H1 (cell line): ENCODE data around the gene TP53BP1.

Experiments used
- BACH1 ChIP-seq: IDR thresholded peaks from 2 replicates; pipeline ENCODE4 v1.6.1; 2012; ENCODE audit warnings: low read length, improper control_type of control experiment
- CBX5 ChIP-seq: fragments of 300-800, 300-1000 bp; sonication (generic); IDR thresholded peaks from 2 replicates; pipeline ENCODE4 v1.7.1; 2016; ENCODE audit warnings: antibody characterized with exemption, low read length, low read depth
- CEBPB ChIP-seq: IDR thresholded peaks from 2 replicates; pipeline ENCODE4 v1.6.1; 2012; ENCODE audit warnings: low read depth, low read length
- GABPA ChIP-seq: IDR thresholded peaks from 2 replicates; pipeline ENCODE4 v1.6.1; 2011; ENCODE audit warnings: mild to moderate bottlenecking, low read length, moderate library complexity, borderline replicate concordance; ENCODE audit not compliant: insufficient read depth
- JUN ChIP-seq: IDR thresholded peaks from 2 replicates; pipeline ENCODE4 v1.6.1; 2011; ENCODE audit warnings: low read depth, mild to moderate bottlenecking, improper control_type of control experiment, low read length
- MAFK ChIP-seq: IDR thresholded peaks from 2 replicates; pipeline ENCODE4 v1.6.1; 2012; ENCODE audit warnings: low read depth, mild to moderate bottlenecking, improper control_type of control experiment, low read length
- POLR2A ChIP-seq, 2 experiments: IDR thresholded peaks; 1 replicate in 1 of 2; 2 replicates in 1 of 2; pipeline ENCODE4 v1.6.1; 2011; ENCODE audit warnings: low read depth in 2 of 2, low read length in 2 of 2, mild to moderate bottlenecking in 2 of 2; ENCODE audit errors: control extremely low read depth in 1 of 2
- POLR2AphosphoS5 ChIP-seq: IDR thresholded peaks from 2 replicates; pipeline ENCODE4 v1.6.1; 2011; ENCODE audit warnings: low read depth, low read length
- SAP30 ChIP-seq: fragments of 300-600 bp; sonication (generic); IDR thresholded peaks from 2 replicates; pipeline ENCODE4 v1.7.1; 2012; ENCODE audit warnings: low read length, moderate library complexity, mild to moderate bottlenecking, inconsistent platforms; ENCODE audit not compliant: insufficient read depth, insufficient replicate concordance
- SIN3A ChIP-seq, 2 experiments: IDR thresholded peaks in 1 of 2; conservative IDR thresholded peaks in 1 of 2; 2 replicates each; pipeline ENCODE4 v1.6.1; 2011 to 2012; ENCODE audit warnings: low read length in 2 of 2, improper control_type of control experiment in 1 of 2, low read depth in 1 of 2, mild to moderate bottlenecking in 1 of 2
- SP1 ChIP-seq: IDR thresholded peaks from 2 replicates; pipeline ENCODE4 v1.6.1; 2011; ENCODE audit warnings: low read depth, low read length
- TF ChIP-seq, protein P1 (sequence below), 3 experiments: IDR thresholded peaks; 1 replicate in 2 of 3; 2 replicates in 1 of 3; pipeline versions ENCODE4 v1.5.1 to v1.6.1; 2011; ENCODE audit warnings: low read length in 3 of 3, mild to moderate bottlenecking in 3 of 3, inconsistent platforms in 2 of 3, low read depth in 1 of 3, moderate library complexity in 1 of 3; ENCODE audit not compliant: insufficient read depth in 1 of 3; ENCODE audit errors: control extremely low read depth in 1 of 3
- TF ChIP-seq, protein P2 (sequence below): IDR thresholded peaks from 2 replicates; pipeline ENCODE4 v1.6.1; 2012; ENCODE audit warnings: low read length, inconsistent platforms
- TF ChIP-seq, protein P3 (sequence below): IDR thresholded peaks from 2 replicates; pipeline ENCODE4 v1.6.1; 2011; ENCODE audit warnings: low read length, improper control_type of control experiment

DNA sequence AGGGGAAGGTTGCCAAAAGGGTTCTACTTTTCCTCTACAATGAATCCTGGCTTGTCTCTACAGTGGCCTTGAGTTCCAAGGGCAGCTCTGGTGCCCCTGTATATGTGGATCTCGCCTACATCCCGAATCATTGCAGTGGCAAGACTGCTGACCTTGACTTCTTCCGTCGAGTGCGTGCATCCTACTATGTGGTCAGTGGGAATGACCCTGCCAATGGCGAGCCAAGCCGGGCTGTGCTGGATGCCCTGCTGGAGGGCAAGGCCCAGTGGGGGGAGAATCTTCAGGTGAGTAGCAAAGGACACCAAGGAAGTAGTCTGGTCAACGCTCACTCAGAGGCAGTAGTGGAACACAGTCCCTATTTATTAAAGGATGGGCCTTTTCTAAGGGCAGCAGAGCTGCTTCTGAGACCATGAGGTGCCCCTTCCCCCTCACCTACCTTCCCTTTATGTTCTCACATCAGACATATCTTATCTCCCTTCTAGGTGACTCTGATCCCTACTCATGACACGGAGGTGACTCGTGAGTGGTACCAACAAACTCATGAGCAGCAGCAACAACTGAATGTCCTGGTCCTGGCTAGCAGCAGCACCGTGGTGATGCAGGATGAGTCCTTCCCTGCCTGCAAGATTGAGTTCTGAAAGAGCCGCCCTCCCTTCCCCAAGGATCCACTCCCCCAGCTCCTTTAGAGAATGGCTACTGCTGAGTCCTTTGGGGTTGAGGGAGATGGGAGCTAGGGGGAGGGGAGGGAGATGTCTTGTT lies 36.8 kb upstream of the TP53BP1 start:
- TF ChIP-seq JUN (no peak), SP1 (no peak), CEBPB (no peak), BACH1 (no peak), POLR2A (IDR thresholded peaks at IDR 0.05; ENCODE audit: control extremely low read depth in 1 of 2, low read depth in 2 of 2, low read length in 2 of 2) (no peak), SAP30 (no peak), POLR2AphosphoS5 (no peak), SIN3A (conservative IDR thresholded peaks at IDR 0.05 in 1 of 2, IDR thresholded peaks at IDR 0.05 in 1 of 2; ENCODE audit: low read depth in 1 of 2, low read length in 2 of 2) (no peak), GABPA (no peak), MAFK (no peak), CBX5 (no peak)
- TF ChIP-seq, protein P1, sequence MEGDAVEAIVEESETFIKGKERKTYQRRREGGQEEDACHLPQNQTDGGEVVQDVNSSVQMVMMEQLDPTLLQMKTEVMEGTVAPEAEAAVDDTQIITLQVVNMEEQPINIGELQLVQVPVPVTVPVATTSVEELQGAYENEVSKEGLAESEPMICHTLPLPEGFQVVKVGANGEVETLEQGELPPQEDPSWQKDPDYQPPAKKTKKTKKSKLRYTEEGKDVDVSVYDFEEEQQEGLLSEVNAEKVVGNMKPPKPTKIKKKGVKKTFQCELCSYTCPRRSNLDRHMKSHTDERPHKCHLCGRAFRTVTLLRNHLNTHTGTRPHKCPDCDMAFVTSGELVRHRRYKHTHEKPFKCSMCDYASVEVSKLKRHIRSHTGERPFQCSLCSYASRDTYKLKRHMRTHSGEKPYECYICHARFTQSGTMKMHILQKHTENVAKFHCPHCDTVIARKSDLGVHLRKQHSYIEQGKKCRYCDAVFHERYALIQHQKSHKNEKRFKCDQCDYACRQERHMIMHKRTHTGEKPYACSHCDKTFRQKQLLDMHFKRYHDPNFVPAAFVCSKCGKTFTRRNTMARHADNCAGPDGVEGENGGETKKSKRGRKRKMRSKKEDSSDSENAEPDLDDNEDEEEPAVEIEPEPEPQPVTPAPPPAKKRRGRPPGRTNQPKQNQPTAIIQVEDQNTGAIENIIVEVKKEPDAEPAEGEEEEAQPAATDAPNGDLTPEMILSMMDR (IDR thresholded peaks at IDR 0.05; ENCODE audit: control extremely low read depth in 1 of 3, insufficient read depth in 1 of 3, low read depth in 1 of 3, low read length in 3 of 3) = no peak
- TF ChIP-seq, protein P2, sequence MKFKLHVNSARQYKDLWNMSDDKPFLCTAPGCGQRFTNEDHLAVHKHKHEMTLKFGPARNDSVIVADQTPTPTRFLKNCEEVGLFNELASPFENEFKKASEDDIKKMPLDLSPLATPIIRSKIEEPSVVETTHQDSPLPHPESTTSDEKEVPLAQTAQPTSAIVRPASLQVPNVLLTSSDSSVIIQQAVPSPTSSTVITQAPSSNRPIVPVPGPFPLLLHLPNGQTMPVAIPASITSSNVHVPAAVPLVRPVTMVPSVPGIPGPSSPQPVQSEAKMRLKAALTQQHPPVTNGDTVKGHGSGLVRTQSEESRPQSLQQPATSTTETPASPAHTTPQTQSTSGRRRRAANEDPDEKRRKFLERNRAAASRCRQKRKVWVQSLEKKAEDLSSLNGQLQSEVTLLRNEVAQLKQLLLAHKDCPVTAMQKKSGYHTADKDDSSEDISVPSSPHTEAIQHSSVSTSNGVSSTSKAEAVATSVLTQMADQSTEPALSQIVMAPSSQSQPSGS = no peak
- TF ChIP-seq, protein P3, sequence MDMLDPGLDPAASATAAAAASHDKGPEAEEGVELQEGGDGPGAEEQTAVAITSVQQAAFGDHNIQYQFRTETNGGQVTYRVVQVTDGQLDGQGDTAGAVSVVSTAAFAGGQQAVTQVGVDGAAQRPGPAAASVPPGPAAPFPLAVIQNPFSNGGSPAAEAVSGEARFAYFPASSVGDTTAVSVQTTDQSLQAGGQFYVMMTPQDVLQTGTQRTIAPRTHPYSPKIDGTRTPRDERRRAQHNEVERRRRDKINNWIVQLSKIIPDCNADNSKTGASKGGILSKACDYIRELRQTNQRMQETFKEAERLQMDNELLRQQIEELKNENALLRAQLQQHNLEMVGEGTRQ = no peak
